ENCODE data around the gene ZNF488.

ZNF488 gene

GRCh38 chr10:47381427-47382379, 2.4 kb downstream of the ZNF488 start:
- DNase-seq = peak in 1 of 3 experiments; percentile 21

GRCh38 chr10:47381103-47381395, 3.0 kb downstream of the ZNF488 start:
- DNase-seq = no peak

DNA sequence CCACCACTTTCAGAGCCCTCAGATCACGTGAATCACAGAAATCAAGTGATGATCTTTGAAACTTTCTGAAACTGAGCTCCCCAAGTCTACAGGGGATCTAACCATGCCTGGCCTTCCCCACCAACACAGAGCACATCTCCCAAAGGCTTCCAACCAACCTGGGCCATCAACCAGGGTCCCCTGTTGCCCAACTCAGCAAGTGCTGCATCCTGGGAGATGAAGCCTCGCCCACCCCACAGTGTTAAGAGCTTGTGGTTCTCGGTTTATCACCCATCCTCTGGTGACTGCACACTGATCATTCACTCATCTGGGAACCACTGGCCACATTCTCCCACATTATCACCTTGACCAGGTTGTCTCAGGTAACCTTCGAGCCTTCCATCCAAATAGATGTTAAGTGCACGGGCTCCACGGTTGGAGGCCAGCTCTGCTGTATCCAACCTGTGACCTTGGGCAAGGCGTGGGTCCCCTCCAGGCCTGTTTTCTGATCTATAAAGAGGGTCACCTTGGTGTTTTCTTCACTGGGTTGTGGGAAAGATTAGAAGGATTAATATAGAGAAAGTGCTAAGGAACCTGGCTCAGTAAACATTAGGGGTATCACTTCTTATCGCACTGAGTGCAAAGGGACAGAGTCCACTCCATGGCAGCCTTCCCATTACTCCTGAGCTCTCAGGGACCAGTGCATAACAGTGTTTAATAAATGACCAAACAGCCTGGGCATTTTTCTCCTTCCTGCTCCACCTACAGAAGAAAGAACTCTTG, 3.6 kb downstream of the ZNF488 start:
- DNase-seq = no peak

DNA sequence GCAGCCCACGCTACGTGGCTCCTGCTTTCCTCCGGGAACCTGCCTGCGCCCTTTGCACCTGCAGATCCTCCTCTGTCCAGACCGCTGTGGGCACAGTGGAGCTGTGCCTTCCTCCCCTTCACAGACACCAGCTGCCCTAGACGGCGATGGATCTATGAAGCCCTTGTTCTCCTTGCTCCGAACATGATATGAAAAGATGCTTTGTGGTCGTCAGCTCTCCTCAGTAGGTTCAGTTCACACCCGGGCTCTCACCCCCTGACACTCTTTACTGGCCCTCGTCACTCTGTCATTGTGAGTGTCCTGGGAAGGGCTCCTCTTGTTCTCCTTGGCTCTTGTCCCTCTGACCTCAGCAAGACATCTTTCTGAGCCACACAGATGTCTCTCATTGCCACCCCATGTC, 4.2 kb downstream of the ZNF488 start:
- no peak for DNase-seq

GRCh38 chr10:47379445-47379785, 4.7 kb downstream of the ZNF488 start:
- no peak for DNase-seq

GRCh38 chr10:47378606-47379444, 5.3 kb downstream of the ZNF488 start:
- DNase-seq = peak in 2 of 3 experiments; percentile 4 to 15

DNA sequence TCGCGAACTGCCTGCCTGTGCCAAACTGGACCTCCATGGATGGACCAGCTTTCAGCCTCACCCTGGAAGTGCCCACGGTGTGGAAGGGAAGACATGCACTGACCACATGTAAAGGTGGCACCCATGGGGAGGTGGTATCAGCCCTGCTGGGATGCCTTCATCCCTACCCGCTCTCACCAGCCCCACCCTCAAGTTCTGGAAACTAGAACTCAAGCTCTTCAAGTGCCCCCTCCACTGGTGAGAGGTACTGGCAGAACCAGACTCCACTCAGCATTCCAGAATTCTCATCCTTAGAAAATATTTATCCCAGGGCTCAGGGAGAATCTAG, 5.9 kb downstream of the ZNF488 start:
- peak in 1 of 3 experiments; percentile 1 for DNase-seq

DNA sequence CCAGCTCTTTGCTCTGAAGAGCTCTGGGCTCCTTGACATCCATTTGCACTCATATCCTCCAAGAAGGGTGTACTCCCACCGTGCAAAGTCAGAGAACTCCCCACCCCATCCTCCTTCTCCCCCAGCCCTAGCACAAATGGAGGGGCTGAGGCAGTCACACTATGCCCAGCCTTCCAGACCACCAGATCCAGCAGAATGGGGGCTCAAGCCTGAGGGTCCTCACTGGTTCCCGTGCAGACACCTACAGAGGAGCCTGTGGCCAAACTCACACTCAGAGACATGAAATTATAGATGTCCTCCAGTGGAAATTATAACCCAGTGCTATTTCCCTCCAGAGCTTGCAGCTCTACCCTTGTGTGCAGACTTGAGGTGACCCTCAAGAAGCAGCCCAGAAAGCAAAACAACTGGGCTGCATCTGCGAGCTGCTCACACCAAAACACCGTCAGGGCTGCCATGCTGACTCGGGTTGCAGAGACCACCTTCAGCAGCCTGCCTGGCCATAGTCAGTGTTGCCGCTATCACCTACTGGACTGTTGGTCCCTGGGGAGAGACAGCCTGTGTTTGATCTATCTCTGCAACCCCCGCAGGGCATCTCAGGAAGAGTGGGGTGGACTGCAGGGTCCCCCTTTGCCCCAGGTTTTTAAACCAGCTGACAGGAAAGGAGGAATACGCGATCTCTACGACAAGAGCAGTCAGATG, 7.4 kb downstream of the ZNF488 start:
- DNase-seq = no peak

DNA sequence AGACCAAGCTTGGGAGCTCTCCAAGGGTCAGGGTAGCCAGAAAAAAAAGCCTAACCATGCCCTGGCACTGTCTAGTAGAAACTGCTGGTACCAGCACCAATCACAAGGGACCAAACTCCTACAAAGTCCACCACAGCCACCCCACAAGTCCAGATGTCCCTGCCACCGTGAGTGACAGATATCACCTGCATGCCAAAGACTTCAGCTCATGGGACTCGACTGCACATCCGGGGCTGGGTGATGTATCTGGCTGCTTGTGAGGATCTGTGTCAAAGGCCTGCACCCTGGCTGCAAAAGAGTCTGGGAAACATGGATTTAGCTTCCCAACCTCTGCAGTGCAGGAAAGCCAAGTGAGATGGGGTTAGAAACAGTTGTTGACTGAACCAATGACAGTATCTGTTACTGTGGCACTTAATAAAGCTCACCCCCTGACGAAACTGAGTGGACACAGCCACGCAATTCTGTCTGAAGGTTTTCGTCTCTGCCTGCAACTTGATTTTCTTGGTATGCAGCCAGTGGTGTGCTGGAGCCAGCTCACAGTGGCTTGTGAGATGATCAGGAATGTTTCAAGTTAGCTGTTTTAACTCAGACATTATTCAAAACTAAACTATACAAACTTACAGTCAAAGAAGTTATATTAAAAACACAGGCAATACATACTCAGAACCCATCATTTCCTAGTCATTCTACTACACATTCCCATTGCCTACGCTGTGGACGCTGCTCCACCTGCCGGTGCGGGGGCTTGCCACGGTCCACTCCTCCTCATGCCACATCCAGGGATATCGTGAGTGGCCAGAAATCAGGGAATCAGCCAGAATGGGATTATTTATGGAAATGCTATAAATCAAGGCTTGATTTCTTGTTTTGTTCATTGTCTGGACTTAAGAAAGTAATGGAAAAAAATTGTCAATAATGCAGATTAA, 9.2 kb downstream of the ZNF488 start:
- no peak for DNase-seq

DNA sequence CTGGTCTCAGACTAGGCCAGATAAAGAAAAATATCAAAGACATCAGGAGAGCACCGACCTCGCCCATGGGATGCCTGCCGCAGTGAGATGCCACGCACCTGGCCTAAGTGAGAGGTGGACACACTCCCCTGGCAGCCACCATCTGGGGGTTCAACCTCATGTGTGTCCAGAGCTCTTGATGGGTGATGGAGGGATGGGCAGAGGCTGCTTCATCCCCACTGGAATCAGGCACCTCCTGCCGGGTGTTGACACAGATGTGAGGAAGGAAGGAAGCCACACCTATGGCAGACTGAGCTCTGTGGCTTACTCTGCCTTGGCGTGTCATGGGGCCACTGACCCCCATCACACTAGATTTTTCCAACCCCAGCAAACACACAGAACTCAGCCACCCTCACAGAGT, 11.4 kb downstream of the ZNF488 start:
- no peak for DNase-seq

DNA sequence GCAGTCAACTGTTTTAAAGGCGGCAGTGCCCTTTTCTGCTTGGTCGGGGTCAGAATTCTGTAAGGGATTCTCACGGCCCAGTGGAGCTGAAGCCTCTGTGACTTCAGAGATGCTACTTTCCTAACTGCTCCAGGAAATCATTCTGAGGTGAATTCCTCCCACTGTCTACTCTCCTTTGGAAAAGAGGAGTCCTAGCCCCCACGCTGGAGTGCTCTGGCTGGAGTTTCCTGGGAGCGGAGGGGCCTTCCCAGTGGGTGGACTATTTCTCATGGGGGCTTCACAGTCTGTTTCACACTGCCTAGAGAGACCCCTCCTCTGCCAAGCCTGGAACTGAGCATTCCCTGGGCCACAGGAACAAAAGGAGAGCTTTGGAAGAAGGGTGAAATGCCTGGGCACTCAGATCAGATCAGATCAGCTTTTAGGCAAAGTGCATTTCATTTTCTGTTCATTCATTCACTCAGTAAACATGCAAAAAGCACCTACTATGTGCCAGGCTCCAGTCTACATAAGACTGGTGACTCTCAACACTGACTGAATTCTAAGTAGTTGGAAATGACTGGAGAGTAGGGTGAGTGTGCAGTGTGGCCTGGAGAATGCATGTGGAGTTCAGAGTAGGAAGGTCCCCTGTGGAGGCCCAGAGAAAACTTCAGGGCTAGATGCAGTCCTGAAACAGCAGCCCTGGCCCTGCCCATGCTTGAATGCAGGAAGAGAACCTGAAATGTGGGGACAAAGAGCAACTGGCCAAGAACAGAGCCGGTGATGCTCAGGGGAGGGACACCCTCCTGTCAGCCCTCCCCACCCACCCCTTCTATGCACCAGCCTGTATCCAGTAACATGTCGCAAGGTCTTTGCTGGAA, 12.2 kb downstream of the ZNF488 start:
- DNase-seq = no peak

DNA sequence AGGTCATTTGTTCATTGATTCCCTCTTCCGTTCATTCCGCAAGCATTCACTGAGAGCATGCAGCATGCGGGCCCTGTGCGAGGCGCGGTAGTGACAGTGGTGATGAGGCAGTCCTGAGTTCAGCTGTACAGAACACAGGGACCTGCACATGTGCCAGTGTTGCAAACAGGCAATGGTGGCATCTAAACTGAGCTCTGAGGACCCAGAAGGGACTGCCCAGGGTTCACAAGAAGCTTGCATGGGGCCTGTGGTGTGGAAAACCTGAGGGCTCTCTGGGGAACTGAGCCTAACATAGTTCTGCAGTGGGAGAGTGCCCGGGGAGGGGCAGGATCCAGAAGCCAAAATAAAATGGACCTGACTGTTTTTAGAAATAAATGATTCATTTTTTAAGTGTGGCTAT, 13.2 kb downstream of the ZNF488 start:
- DNase-seq = no peak

- DNase-seq = no peak
Measured at GRCh38 chr10:47370015-47370767, 13.9 kb downstream of the ZNF488 start.

DNA sequence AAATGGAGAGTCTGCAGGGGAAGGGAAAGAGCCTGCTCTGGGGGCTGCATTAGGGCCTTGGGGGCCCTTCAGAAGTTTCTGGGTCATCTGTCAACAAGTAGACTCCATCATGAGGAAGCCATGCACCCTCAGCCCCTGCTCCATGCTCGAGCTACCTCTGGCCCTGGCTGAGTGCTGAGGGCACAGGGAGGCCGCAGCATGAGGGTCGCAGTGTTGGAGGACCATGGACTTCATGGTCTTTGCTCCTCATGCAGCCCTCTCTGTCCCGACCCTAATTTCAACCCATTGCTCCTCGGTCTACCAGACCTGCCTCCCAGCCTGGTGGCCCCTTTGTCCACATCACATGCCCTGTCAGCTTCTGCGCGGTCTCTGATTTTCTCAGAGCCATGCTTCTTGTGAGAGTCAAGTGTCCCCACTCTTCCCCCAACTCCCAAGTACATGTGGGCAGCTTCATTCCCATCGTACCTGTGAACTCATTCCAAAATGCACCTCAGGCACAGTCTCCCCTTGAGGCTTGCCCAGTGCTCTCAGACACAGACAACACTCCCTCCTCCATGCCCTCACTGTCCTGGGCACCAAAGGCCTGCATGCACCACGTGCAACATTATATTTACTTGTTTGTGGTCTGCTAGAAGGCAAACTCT, 14.7 kb downstream of the ZNF488 start:
- DNase-seq = no peak

GRCh38 chr10:47368431-47369180, 15.5 kb downstream of the ZNF488 start:
- DNase-seq = no peak

GRCh38 chr10:47367646-47368045, 16.4 kb downstream of the ZNF488 start:
- no peak for DNase-seq

GRCh38 chr10:47366731-47367460, 17.2 kb downstream of the ZNF488 start:
- no peak for DNase-seq

DNA sequence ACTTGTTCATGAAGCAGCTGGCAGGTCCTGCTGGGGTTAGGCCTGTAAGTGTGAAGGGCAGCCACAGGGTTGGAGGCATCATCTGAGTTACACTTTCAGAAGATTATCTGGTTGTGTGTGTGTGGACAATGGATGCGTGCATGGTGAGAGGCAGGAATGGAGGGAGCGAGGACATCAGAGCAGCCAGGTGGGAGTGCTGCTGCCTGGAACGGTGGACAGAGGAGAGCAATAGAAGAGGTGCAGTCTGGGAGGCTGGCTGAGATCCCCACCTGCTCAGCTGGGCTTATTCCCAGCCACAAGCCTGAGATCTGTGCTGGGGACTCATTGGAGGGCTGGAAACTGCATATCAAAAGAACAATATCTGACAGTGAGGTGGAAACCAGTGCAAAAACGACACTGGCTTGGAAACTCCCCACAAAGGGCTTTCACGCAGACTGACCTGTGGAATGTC, 17.9 kb downstream of the ZNF488 start:
- no peak for DNase-seq

All from NCI-H1417 (cell line).